Measurements from ENCODE around the gene CFL1.

DNA sequence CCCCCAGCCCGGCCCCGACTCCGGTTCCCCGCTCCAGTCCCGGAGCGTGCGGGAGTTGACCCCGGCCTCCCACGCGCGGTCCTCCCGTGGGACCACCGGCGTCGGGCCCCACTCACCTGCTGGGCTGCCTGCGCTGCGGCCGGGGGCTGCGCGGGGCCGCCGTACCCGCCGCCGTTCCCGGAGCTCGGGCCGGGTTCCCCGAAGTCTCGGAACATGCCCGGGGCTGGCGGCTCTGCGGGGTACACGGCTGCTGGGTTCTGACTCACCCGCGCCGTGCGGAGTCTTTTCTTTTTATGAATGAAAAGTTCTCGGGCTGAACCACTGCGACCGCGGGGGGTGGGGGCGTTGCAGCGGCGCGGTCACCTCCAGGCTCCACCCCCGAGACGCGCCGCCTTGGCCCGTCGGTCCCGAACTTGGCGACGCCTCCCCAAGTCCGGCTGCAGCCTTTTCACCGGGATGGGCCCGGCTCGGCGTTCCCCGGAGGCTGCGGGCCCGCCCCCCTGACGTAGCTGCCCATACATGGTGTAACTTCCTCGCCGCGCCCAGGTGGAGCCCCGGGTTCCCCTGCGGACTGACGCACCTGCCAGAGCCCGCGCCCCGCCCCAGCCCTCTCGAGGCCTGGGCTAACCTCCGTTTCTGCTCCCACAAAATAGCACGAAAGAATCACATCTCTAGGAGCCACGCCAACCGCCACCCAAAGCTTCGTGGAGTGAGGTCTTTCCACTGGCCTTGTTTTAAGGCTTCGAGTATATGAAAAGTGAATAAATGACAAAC lies 42.3 kb upstream of the CFL1 start, which contains the start of gene FOSL1:
- TF ChIP-seq, protein P1, sequence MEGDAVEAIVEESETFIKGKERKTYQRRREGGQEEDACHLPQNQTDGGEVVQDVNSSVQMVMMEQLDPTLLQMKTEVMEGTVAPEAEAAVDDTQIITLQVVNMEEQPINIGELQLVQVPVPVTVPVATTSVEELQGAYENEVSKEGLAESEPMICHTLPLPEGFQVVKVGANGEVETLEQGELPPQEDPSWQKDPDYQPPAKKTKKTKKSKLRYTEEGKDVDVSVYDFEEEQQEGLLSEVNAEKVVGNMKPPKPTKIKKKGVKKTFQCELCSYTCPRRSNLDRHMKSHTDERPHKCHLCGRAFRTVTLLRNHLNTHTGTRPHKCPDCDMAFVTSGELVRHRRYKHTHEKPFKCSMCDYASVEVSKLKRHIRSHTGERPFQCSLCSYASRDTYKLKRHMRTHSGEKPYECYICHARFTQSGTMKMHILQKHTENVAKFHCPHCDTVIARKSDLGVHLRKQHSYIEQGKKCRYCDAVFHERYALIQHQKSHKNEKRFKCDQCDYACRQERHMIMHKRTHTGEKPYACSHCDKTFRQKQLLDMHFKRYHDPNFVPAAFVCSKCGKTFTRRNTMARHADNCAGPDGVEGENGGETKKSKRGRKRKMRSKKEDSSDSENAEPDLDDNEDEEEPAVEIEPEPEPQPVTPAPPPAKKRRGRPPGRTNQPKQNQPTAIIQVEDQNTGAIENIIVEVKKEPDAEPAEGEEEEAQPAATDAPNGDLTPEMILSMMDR (IDR thresholded peaks at IDR 0.05; ENCODE audit: low read depth, low read length, poor library complexity, severe bottlenecking): no peak
- no peak for TF ChIP-seq EZH2phosphoT487 (IDR thresholded peaks at IDR 0.05; ENCODE audit: borderline replicate concordance, low read length)
